DND-41 (cell line): ENCODE data around the gene RAB6A.
"Not testable (repeated sequence)": the region's sequence is repeated elsewhere in the genome, so short reads cannot be mapped to it uniquely, and the experiment has no call there.

Experiments
- ATAC-seq: fragments of 200-7000 bp; cut with Tn5 transposase; 3 replicates; pipeline ENCODE4 v1.9.1; 2021; ENCODE audit warnings: low read depth; ENCODE audit not compliant: insufficient read depth
- DNase-seq: peaks from one replicate; pipeline ENCODE4 v3.0.0-alpha.2; 2020
- H2AFZ ChIP-seq: 2 replicates; pipeline ENCODE4 v1.6.0; 2012; ENCODE audit warnings: low read depth, low read length
- H3K27ac ChIP-seq: 2 replicates; pipeline ENCODE4 v1.5.1; 2012; ENCODE audit warnings: low read length, inconsistent platforms
- H3K27me3 ChIP-seq: fragments of 200-600 bp; sonication (generic); 2 replicates; pipeline ENCODE4 v1.6.0; 2012; ENCODE audit warnings: low read length, mild to moderate bottlenecking, inconsistent platforms; ENCODE audit not compliant: insufficient read depth, poor library complexity
- H3K36me3 ChIP-seq: 2 replicates; pipeline ENCODE4 v1.5.1; 2012; ENCODE audit warnings: low read length, inconsistent platforms; ENCODE audit not compliant: insufficient read depth
- H3K4me1 ChIP-seq: 2 replicates; pipeline ENCODE4 v1.5.1; 2012; ENCODE audit warnings: mild to moderate bottlenecking, low read length; ENCODE audit not compliant: insufficient read depth
- H3K4me2 ChIP-seq: 2 replicates; pipeline ENCODE4 v1.6.0; 2012; ENCODE audit warnings: mild to moderate bottlenecking, moderate library complexity, low read length, inconsistent platforms; ENCODE audit not compliant: insufficient read depth
- H3K4me3 ChIP-seq, 2 experiments: fragments of 200-600 bp in 1 of 2; shearing (Covaris generic) in 1 of 2; 2 replicates each; pipeline ENCODE4 v1.5.1; 2012 to 2016; ENCODE audit warnings: inconsistent platforms in 2 of 2, low read length in 2 of 2, mild to moderate bottlenecking in 2 of 2, low read depth in 1 of 2, moderate library complexity in 1 of 2
- H3K79me2 ChIP-seq: 2 replicates; pipeline ENCODE4 v1.6.0; 2012; ENCODE audit warnings: low read length, inconsistent platforms; ENCODE audit not compliant: insufficient read depth
- H3K9ac ChIP-seq: 2 replicates; pipeline ENCODE4 v1.6.0; 2012; ENCODE audit warnings: low read depth, mild to moderate bottlenecking, inconsistent platforms, low read length, moderate library complexity
- H3K9me3 ChIP-seq: 2 replicates; pipeline ENCODE4 v1.5.1; 2012; ENCODE audit warnings: low read length, moderate library complexity, mild to moderate bottlenecking, inconsistent platforms; ENCODE audit not compliant: insufficient read depth, severe bottlenecking
- H4K20me1 ChIP-seq: 2 replicates; pipeline ENCODE4 v1.6.0; 2012; ENCODE audit warnings: low read length; ENCODE audit not compliant: insufficient read depth
- EZH2 ChIP-seq: IDR thresholded peaks from 3 replicates; pipeline ENCODE4 v1.6.1; 2012; ENCODE audit warnings: borderline replicate concordance, low read depth, mild to moderate bottlenecking, moderate library complexity, low read length, inconsistent platforms; ENCODE audit not compliant: severe bottlenecking
- TF ChIP-seq, protein P1 (sequence below): IDR thresholded peaks from 2 replicates; pipeline ENCODE4 v1.5.1; 2012; ENCODE audit warnings: borderline replicate concordance, low read length, moderate library complexity, mild to moderate bottlenecking; ENCODE audit not compliant: poor library complexity, severe bottlenecking; ENCODE audit errors: extremely low read depth

The RAB6A gene

DNA sequence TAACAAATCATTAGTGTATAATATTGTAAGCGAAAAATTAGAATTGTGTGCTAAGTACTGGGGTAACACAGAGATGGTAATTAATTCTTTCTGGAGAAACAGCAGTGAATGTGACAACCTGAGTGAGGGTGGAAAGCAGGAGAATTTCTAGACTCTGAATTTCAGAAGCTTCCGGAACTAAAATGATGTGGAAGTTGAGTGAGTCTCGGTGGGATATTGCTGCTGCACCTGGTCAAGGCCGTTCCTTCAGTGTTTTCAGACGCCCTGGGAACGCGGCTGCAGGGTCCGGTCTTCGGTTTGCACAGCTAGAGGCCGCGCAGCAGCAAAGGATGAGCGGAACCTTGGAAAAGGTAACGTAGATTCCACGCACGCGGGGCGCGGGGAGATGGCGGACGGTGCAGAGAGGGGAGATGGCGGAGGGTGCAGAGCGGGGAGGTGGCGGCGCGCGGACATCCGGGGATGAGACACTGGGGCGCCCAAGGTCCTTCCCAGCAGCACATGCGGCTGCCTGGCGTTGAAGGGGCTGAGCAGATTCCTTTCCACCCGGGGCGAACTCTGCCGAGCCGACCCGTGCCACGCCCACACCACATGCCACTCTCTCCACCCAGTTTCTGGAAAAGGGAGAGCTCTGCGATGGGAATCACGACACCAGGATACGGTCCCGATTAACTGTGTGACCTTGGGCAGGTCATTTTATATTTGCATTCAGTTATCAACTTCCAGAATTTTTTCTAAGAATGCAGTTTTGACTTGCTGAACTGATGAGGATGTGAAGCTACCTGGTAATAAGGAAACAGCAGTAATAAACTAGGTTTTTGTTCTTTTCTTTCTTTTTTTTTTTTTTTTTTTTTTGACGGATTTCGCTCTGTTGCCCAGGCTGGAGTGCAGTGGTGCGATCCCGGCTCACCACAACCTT, 27.0 kb upstream of the RAB6A start, which contains the start of gene MRPL48:
TSS of gene MRPL48 (plus strand) at position 232 of the 916 bp plus-strand sequence. CDS start at position 330, 98 bp downstream.
- H2AFZ ChIP-seq = peak within 1 kb of the TSS; percentile 91
- H3K79me2 ChIP-seq = peaks cover 60% of the 10 kb centered on the region

DNA sequence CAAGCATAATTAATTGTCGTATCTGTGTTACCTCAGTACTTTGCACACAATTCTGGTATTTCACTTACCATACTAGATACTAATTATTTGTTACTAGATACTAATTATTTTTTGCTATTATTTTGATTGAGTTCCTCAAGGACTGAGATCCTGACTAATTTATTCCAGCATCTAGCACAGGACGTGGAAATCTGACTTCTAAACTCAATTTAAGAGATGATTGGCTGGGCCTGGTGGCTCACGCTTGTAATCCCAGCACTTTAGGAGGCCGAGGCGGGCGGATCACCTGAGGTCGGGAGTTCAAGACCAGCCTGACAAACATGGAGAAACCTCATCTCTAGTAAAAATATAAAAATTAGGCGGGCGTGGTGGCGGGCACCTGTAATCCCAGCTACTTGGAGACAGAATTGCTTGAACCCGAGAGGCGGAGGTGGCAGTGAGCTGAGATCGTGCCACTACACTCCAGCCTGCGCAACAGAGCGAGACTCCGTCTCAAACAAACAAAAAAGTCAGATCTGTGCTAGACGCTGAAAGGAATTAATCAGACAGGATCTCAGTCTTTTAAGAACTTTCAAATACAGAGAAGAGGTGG, 26.3 kb upstream of the RAB6A start:
- Histone ChIP-seq H3K79me2 (peaks cover 52% of the 10 kb centered on the region), H4K20me1 (no peaks in the 10 kb centered on the region), H3K27ac (peak overlapping the region; percentile 99), H3K9ac (peak overlapping the region; percentile 77), H3K36me3 (peaks cover 4% of the 10 kb centered on the region), H3K27me3 (no peaks in the 10 kb centered on the region), H2AFZ (peak overlapping the region; percentile 91), H3K4me2 (peak overlapping the region; percentile 64), H3K4me3 (peak overlapping the region; percentile 52 to 75), H3K4me1 (peaks cover 51% of the 10 kb centered on the region), H3K9me3 (no peaks in the 10 kb centered on the region)
- DNase-seq (peak; percentile 21), ATAC-seq (no peak)
- no peak for TF ChIP-seq EZH2
- TF ChIP-seq, protein P1, sequence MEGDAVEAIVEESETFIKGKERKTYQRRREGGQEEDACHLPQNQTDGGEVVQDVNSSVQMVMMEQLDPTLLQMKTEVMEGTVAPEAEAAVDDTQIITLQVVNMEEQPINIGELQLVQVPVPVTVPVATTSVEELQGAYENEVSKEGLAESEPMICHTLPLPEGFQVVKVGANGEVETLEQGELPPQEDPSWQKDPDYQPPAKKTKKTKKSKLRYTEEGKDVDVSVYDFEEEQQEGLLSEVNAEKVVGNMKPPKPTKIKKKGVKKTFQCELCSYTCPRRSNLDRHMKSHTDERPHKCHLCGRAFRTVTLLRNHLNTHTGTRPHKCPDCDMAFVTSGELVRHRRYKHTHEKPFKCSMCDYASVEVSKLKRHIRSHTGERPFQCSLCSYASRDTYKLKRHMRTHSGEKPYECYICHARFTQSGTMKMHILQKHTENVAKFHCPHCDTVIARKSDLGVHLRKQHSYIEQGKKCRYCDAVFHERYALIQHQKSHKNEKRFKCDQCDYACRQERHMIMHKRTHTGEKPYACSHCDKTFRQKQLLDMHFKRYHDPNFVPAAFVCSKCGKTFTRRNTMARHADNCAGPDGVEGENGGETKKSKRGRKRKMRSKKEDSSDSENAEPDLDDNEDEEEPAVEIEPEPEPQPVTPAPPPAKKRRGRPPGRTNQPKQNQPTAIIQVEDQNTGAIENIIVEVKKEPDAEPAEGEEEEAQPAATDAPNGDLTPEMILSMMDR = no peak

More for the DNA sequence above, 27.0 kb upstream of the RAB6A start, which contains the start of gene MRPL48:
- ATAC-seq (peak; percentile 99), DNase-seq (peak; percentile 94)
- H3K4me3 ChIP-seq = peak within 1 kb of the TSS; percentile 52 to 75
- H3K27ac ChIP-seq = peak within 1 kb of the TSS; percentile 99
- peaks cover 51% of the 10 kb centered on the region for H3K4me1 ChIP-seq
- peaks cover 9% of the 10 kb centered on the region for H3K36me3 ChIP-seq
- peak within 1 kb of the TSS; percentile 64 for H3K4me2 ChIP-seq
- H4K20me1 ChIP-seq = peaks cover 4% of the 10 kb centered on the region; the same call in 1 of the 2 replicates
- H3K9me3 ChIP-seq = no peaks in the 10 kb centered on the region
- no peak for TF ChIP-seq EZH2
- TF ChIP-seq, protein P1 = no peak
- H3K27me3 ChIP-seq = no peaks in the 10 kb centered on the region
- H3K9ac ChIP-seq = peak within 1 kb of the TSS; percentile 77

DNA sequence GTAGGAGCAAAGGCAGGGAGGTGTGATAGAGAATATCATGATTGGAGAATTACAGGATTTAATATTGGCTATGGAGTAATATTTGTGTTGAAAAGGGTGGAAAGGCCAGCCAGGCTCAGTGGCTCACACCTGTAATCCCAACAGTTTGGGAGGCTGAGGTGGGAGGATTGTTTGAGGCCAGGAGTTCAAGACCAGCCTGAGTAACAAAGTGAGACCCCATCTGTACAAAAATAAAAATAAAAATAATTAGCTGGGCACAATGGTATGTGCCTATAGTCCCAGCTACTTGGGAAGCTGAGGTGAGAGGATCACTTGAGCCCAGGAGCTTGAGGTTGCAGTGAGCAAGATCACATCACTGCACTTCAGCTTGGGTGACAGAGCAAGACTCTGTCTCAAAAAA, 24.6 kb upstream of the RAB6A start:
- Histone ChIP-seq H3K4me2 (0 out of 2 replicates have a peak overlapping the region, but pooled peaks have one; percentile 14), H3K27ac (peak overlapping the region; percentile 38; the same call in 1 of the 2 replicates), H3K4me1 (peaks cover 54% of the 10 kb centered on the region), H3K9ac (peak overlapping the region; percentile 11; the same call in 1 of the 2 replicates), H3K79me2 (peaks cover 35% of the 10 kb centered on the region)
- H3K4me3 ChIP-seq, H2AFZ ChIP-seq, DNase-seq, ATAC-seq, H3K27me3 ChIP-seq, H4K20me1 ChIP-seq, H3K9me3 ChIP-seq, H3K36me3 ChIP-seq: not testable (repeated sequence)
